H9 (cell line): ENCODE results near the gene SPATA31E1. TPM values are rescaled to one million over a fixed set of nuclear protein-coding genes. Genes with fewer than 3 reads are reported as not detected.
A peak's percentile ranks its signal among the peaks of the same experiment; 100 is the strongest.

ENCODE experiments used
- DNase-seq: peaks from one replicate; pipeline ENCODE4 v3.0.0-alpha.2; 2017
- H2AFZ ChIP-seq: one replicate; pipeline ENCODE4 v1.6.1; 2013; ENCODE audit warnings: mild to moderate bottlenecking, low read length, control low read depth, moderate library complexity
- H2AK5ac ChIP-seq: 2 replicates; pipeline ENCODE4 v1.6.1; 2013; ENCODE audit warnings: low read length, control low read depth, mixed read lengths; ENCODE audit not compliant: insufficient read length
- H2BK120ac ChIP-seq: one replicate; pipeline ENCODE4 v1.6.1; 2013; ENCODE audit warnings: low read depth, mild to moderate bottlenecking, low read length, control low read depth, inconsistent platforms; ENCODE audit not compliant: poor library complexity, severe bottlenecking
- H2BK12ac ChIP-seq: 2 replicates; pipeline ENCODE4 v1.6.1; 2013; ENCODE audit warnings: low read length, control low read depth, mixed read lengths, low read depth; ENCODE audit not compliant: insufficient read length
- H2BK15ac ChIP-seq: 2 replicates; pipeline ENCODE4 v1.6.1; 2013; ENCODE audit warnings: low read depth, low read length, control low read depth
- H2BK20ac ChIP-seq: one replicate; pipeline ENCODE4 v1.6.1; 2013; ENCODE audit warnings: low read depth, mild to moderate bottlenecking, low read length, control low read depth, inconsistent platforms; ENCODE audit not compliant: poor library complexity, severe bottlenecking
- H2BK5ac ChIP-seq: 2 replicates; pipeline ENCODE4 v1.6.1; 2013; ENCODE audit warnings: low read length, control low read depth, mixed read lengths; ENCODE audit not compliant: insufficient read length
- H3K14ac ChIP-seq: 2 replicates; pipeline ENCODE4 v1.6.1; 2013; ENCODE audit warnings: low read length, control low read depth; ENCODE audit not compliant: insufficient read depth
- H3K18ac ChIP-seq: 2 replicates; pipeline ENCODE4 v1.6.1; 2013; ENCODE audit warnings: low read depth, mild to moderate bottlenecking, mixed read lengths, low read length, control low read depth; ENCODE audit not compliant: insufficient read length
- H3K23ac ChIP-seq: 2 replicates; pipeline ENCODE4 v1.6.1; 2013; ENCODE audit warnings: low read length, control low read depth, mixed read lengths, low read depth; ENCODE audit not compliant: insufficient read length
- H3K23me2 ChIP-seq: 2 replicates; pipeline ENCODE4 v1.6.1; 2013; ENCODE audit warnings: low read depth, mild to moderate bottlenecking, mixed read lengths, low read length, control low read depth; ENCODE audit not compliant: insufficient read length, poor library complexity, severe bottlenecking
- H3K27ac ChIP-seq: 2 replicates; pipeline ENCODE4 v1.5.1; 2013; ENCODE audit warnings: low read length, control low read depth, mixed read lengths, low read depth; ENCODE audit not compliant: insufficient read length
- H3K27me3 ChIP-seq: 2 replicates; pipeline ENCODE4 v1.6.1; 2013; ENCODE audit warnings: low read length, control low read depth, inconsistent platforms; ENCODE audit not compliant: insufficient read depth
- H3K4ac ChIP-seq: 2 replicates; pipeline ENCODE4 v1.6.1; 2013; ENCODE audit warnings: low read depth, mild to moderate bottlenecking, control low read depth, inconsistent platforms, low read length, moderate library complexity
- H3K4me1 ChIP-seq: 2 replicates; pipeline ENCODE4 v1.6.1; 2013; ENCODE audit warnings: low read length, control low read depth, inconsistent platforms; ENCODE audit not compliant: insufficient read depth
- H3K4me2 ChIP-seq: 2 replicates; pipeline ENCODE4 v1.6.1; 2013; ENCODE audit warnings: low read length, control low read depth, mixed read lengths; ENCODE audit not compliant: insufficient read length, insufficient read depth
- H3K56ac ChIP-seq: 2 replicates; pipeline ENCODE4 v1.6.1; 2013; ENCODE audit warnings: low read depth, mild to moderate bottlenecking, mixed read lengths, low read length, control low read depth; ENCODE audit not compliant: insufficient read length
- H3K79me1 ChIP-seq: 2 replicates; pipeline ENCODE4 v1.6.1; 2013; ENCODE audit warnings: low read depth, mild to moderate bottlenecking, moderate library complexity, low read length, control low read depth, inconsistent platforms; ENCODE audit not compliant: insufficient read depth, poor library complexity, severe bottlenecking
- H3K79me2 ChIP-seq: 2 replicates; pipeline ENCODE4 v1.6.1; 2013; ENCODE audit warnings: low read length, control low read depth, inconsistent platforms; ENCODE audit not compliant: insufficient read depth
- H3K9ac ChIP-seq: 2 replicates; pipeline ENCODE4 v1.6.1; 2013; ENCODE audit warnings: low read length, control low read depth, mixed read lengths; ENCODE audit not compliant: insufficient read length; ENCODE audit errors: extremely low read depth
- H3K9me3 ChIP-seq: one replicate; pipeline ENCODE4 v1.6.1; 2013; ENCODE audit warnings: low read depth, low read length, inconsistent platforms; ENCODE audit not compliant: control insufficient read depth
- H3T11ph ChIP-seq: one replicate; pipeline ENCODE4 v1.6.1; 2013; ENCODE audit warnings: mild to moderate bottlenecking, low read length, control low read depth, inconsistent platforms
- H4K20me1 ChIP-seq: one replicate; pipeline ENCODE4 v1.6.1; 2013; ENCODE audit not compliant: control insufficient read depth, insufficient read length, insufficient read depth
- H4K5ac ChIP-seq: 2 replicates; pipeline ENCODE4 v1.6.1; 2013; ENCODE audit warnings: low read depth, mild to moderate bottlenecking, mixed read lengths, low read length, control low read depth; ENCODE audit not compliant: insufficient read length
- H4K8ac ChIP-seq: replicated peaks from 2 replicates; pipeline ENCODE4 v1.6.1; 2013; ENCODE audit warnings: low read length, control low read depth, mixed read lengths, low read depth; ENCODE audit not compliant: insufficient read length
- H4K91ac ChIP-seq: 2 replicates; pipeline ENCODE4 v1.6.1; 2013; ENCODE audit warnings: low read depth, mild to moderate bottlenecking, moderate library complexity, mixed read lengths, low read length, control low read depth; ENCODE audit not compliant: insufficient read length
- H3K27ac Mint-ChIP-seq, 3 experiments: 2 replicates in 2 of 3; 3 replicates in 1 of 3; pipeline ENCODE4 v1.8.0; 2020 to 2021; ENCODE audit warnings: mixed read lengths in 3 of 3, mild to moderate bottlenecking in 1 of 3, moderate library complexity in 1 of 3
- H3K27me3 Mint-ChIP-seq: 2 replicates; pipeline ENCODE4 v1.8.0; 2021; ENCODE audit warnings: low read depth, mild to moderate bottlenecking, moderate library complexity, mixed read lengths
- H3K36me3 Mint-ChIP-seq, 3 experiments: 2 replicates in 2 of 3; 3 replicates in 1 of 3; pipeline ENCODE4 v1.8.0; 2020 to 2021; ENCODE audit warnings: low read depth in 3 of 3, mixed read lengths in 3 of 3; ENCODE audit not compliant: insufficient read depth in 1 of 3
- H3K4me1 Mint-ChIP-seq, 2 experiments: 2 replicates each; pipeline ENCODE4 v1.8.0; 2020; ENCODE audit warnings: mixed read lengths in 2 of 2
- H3K4me3 Mint-ChIP-seq, 2 experiments: 2 replicates in 1 of 2; 3 replicates in 1 of 2; pipeline ENCODE4 v1.8.0; 2020 to 2021; ENCODE audit warnings: mild to moderate bottlenecking in 2 of 2, mixed read lengths in 2 of 2, moderate library complexity in 1 of 2
- H3K9me3 Mint-ChIP-seq, 2 experiments: 2 replicates in 1 of 2; 3 replicates in 1 of 2; pipeline ENCODE4 v1.8.0; 2020; ENCODE audit warnings: mild to moderate bottlenecking in 2 of 2, mixed read lengths in 2 of 2, moderate library complexity in 1 of 2
- CTCF ChIP-seq: fragments of 200-600 bp; sonication (generic); conservative IDR thresholded peaks from 3 replicates; pipeline ENCODE4 v1.8.0; 2021; ENCODE audit warnings: antibody characterized with exemption, mild to moderate bottlenecking
- WGBS: extraction: QIAGEN DNeasy Blood & Tissue Kit; methylation state at CpG from one replicate; pipeline ENCODE4 v1.1.7; 2013; ENCODE audit warnings: missing lambda C conversion rate, low lambda C conversion rate, mixed read lengths; ENCODE audit not compliant: insufficient read length; ENCODE audit errors: extremely low coverage; 5-methylcytosine and 5-hydroxymethylcytosine counted together
- total RNA-seq: library from RNA; stranded (reverse); gene quantifications from 2 replicates; pipeline ENCODE4 v1.2.1, GENCODE V29; 2021

The SPATA31E1 gene
- total RNA-seq, 1 experiment from 2014 or later, result 0.09 TPM

- Histone ChIP-seq H3K27ac (no peak overlapping the region), H3K23me2 (no peaks in the 10 kb centered on the region), H3K27me3 (no peaks in the 10 kb centered on the region), H4K8ac (no peak overlapping the region), H2AFZ (no peak overlapping the region), H2BK120ac (no peak overlapping the region), H3K79me1 (no peaks in the 10 kb centered on the region), H4K20me1 (no peaks in the 10 kb centered on the region), H3K14ac (no peak overlapping the region), H4K91ac (no peak overlapping the region), H2BK5ac (no peak overlapping the region), H3K4me1 (peaks cover 3% of the 10 kb centered on the region; the same call in 1 of the 2 replicates), H3K9me3 (no peaks in the 10 kb centered on the region), H2AK5ac (no peak overlapping the region), H3K9ac (no peak overlapping the region), H3K79me2 (no peaks in the 10 kb centered on the region), H2BK20ac (no peak overlapping the region), H3T11ph (no peak overlapping the region), H3K23ac (no peak overlapping the region), H4K5ac (no peak overlapping the region), H3K56ac (no peak overlapping the region), H3K4ac (no peak overlapping the region), H2BK15ac (no peak overlapping the region), H2BK12ac (no peak overlapping the region), H3K4me2 (no peak overlapping the region), H3K18ac (no peak overlapping the region)
- H3K9me3 Mint-ChIP-seq, result 0 out of 5 replicates have a peak, but pooled peaks cover 0 to under 1% of the 10 kb centered on the region in 2 experiments
- no peak overlapping the region for H3K27ac Mint-ChIP-seq
- WGBS, result no CpG with 5 or more reads among the region's 14 CpGs
- peaks cover 14 to 17% of the 10 kb centered on the region in 2 experiments for H3K4me1 Mint-ChIP-seq
- DNase-seq, result peak; percentile 91
- peak; percentile 76 for TF ChIP-seq CTCF
- H3K27me3 Mint-ChIP-seq, result peaks cover 3% of the 10 kb centered on the region
- no peaks in the 10 kb centered on the region for H3K36me3 Mint-ChIP-seq
- H3K4me3 Mint-ChIP-seq, result no peak overlapping the region
Observed at GRCh38 chr9:87834357-87834756, 48.3 kb upstream of the SPATA31E1 start.
